HL-60/S4 (cell line): ENCODE data around the gene PNKP.
"Not testable (repeated sequence)": the region's sequence is repeated elsewhere in the genome, so short reads cannot be mapped to it uniquely, and the experiment has no call there.

Experiments used
- in situ Hi-C: fragments of 300-500 bp; cut with MboI; formaldehyde crosslinking; loops from 2 replicates; pipeline ENCODE4 v1.14.3; 2022; ENCODE audit warnings: low sequenced_read_pairs

PNKP gene

GRCh38 chr19:49824662-49825061 lies 42.7 kb downstream of the PNKP start:
- in situ Hi-C loops, result no loop called here

GRCh38 chr19:49823472-49823871 lies 43.9 kb downstream of the PNKP start:
- in situ Hi-C loops, result no loop called here

GRCh38 chr19:49820125-49820524 lies 47.3 kb downstream of the PNKP start:
- in situ Hi-C loops, result no loop called here

- in situ Hi-C loops, result not testable (repeated sequence)
These were observed 47.8 kb downstream of the PNKP start for GRCh38 chr19:49819452-49820115.

GRCh38 chr19:49818649-49819370 lies 48.6 kb downstream of the PNKP start:
- in situ Hi-C loops, result no loop called here

GRCh38 chr19:49817964-49818648 lies 49.3 kb downstream of the PNKP start, which contains the start of gene MED25:
TSS of gene MED25 (plus strand) at chr19:49818289. CDS start at chr19:49818342, 53 bp downstream.
- in situ Hi-C loops, result no loop called here

GRCh38 chr19:49816590-49816989 lies 50.8 kb downstream of the PNKP start:
- in situ Hi-C loops, result no loop called here

- in situ Hi-C loops, result no loop called here
These were observed 53.4 kb downstream of the PNKP start for GRCh38 chr19:49814010-49814409.

GRCh38 chr19:49812997-49813861 lies 54.1 kb downstream of the PNKP start, which contains the start of gene FUZ:
TSS of gene FUZ (minus strand) at chr19:49813292. CDS start at chr19:49813106, 186 bp downstream.
- in situ Hi-C loops, result no loop called here

GRCh38 chr19:49812452-49812996 lies 54.9 kb downstream of the PNKP start:
- in situ Hi-C loops, result no loop called here

GRCh38 chr19:49811328-49811727 lies 56.0 kb downstream of the PNKP start:
- in situ Hi-C loops, result no loop called here
